Mesenchymal stem cell (in vitro differentiated cells and primary cell): ENCODE data around the gene BIK.

Source experiments
- DNase-seq: peaks from one replicate; pipeline ENCODE4 v3.0.0-alpha.2; 2013
- H2AFZ ChIP-seq: one replicate; pipeline ENCODE4 v1.6.1; 2013; ENCODE audit warnings: low read depth, mild to moderate bottlenecking, control low read depth, inconsistent platforms, low read length, moderate library complexity
- H2AK5ac ChIP-seq: 2 replicates; pipeline ENCODE4 v1.6.1; 2013; ENCODE audit warnings: low read length, moderate library complexity, mild to moderate bottlenecking, inconsistent platforms; ENCODE audit not compliant: severe bottlenecking
- H2BK120ac ChIP-seq: one replicate; pipeline ENCODE4 v1.6.1; 2013; ENCODE audit warnings: low read depth, mild to moderate bottlenecking, inconsistent platforms, low read length, moderate library complexity
- H2BK12ac ChIP-seq, 2 experiments: one replicate each; pipeline ENCODE4 v1.6.1; 2013; ENCODE audit warnings: inconsistent platforms in 2 of 2, low read length in 2 of 2, mild to moderate bottlenecking in 2 of 2, moderate library complexity in 2 of 2, control low read depth in 1 of 2
- H2BK15ac ChIP-seq: one replicate; pipeline ENCODE4 v1.6.1; 2013; ENCODE audit warnings: mild to moderate bottlenecking, low read depth, inconsistent platforms; ENCODE audit not compliant: poor library complexity, severe bottlenecking
- H2BK5ac ChIP-seq: 2 replicates; pipeline ENCODE4 v1.6.1; 2013; ENCODE audit warnings: low read depth, mild to moderate bottlenecking, low read length, control low read depth, inconsistent platforms; ENCODE audit not compliant: poor library complexity, severe bottlenecking
- H3K14ac ChIP-seq, 2 experiments: one replicate each; pipeline ENCODE4 v1.6.1; 2013; ENCODE audit warnings: inconsistent platforms in 2 of 2, low read length in 2 of 2, control low read depth in 1 of 2, mild to moderate bottlenecking in 1 of 2, moderate library complexity in 1 of 2
- H3K18ac ChIP-seq, 2 experiments: one replicate each; pipeline ENCODE4 v1.6.1; 2013; ENCODE audit warnings: inconsistent platforms in 2 of 2, low read length in 2 of 2, control low read depth in 1 of 2, low read depth in 1 of 2, mild to moderate bottlenecking in 1 of 2
- H3K23ac ChIP-seq, 2 experiments: one replicate each; pipeline ENCODE4 v1.6.1; 2013; ENCODE audit warnings: inconsistent platforms in 2 of 2, low read length in 2 of 2, mild to moderate bottlenecking in 2 of 2, moderate library complexity in 2 of 2, control low read depth in 1 of 2
- H3K27ac ChIP-seq: 2 replicates; pipeline ENCODE4 v1.5.1; 2013; ENCODE audit warnings: mild to moderate bottlenecking, moderate library complexity, low read length, control low read depth, inconsistent platforms; ENCODE audit not compliant: poor library complexity, severe bottlenecking
- H3K27me3 ChIP-seq, 2 experiments: 2 replicates each; pipeline versions ENCODE4 v1.6.1 to v1.7.0; 2013; ENCODE audit warnings: low read length in 2 of 2, mild to moderate bottlenecking in 2 of 2, moderate library complexity in 2 of 2, control low read depth in 1 of 2, inconsistent platforms in 1 of 2; ENCODE audit not compliant: control insufficient read depth in 1 of 2, insufficient read depth in 1 of 2
- H3K36me3 ChIP-seq, 2 experiments: 2 replicates each; pipeline versions ENCODE4 v1.6.1 to v1.7.0; 2013; ENCODE audit warnings: low read length in 2 of 2, control low read depth in 1 of 2, inconsistent platforms in 1 of 2, low read depth in 1 of 2, mild to moderate bottlenecking in 1 of 2; ENCODE audit not compliant: insufficient read depth in 2 of 2, control insufficient read depth in 1 of 2
- H3K4ac ChIP-seq, 2 experiments: one replicate each; pipeline ENCODE4 v1.6.1; 2013; ENCODE audit warnings: inconsistent platforms in 2 of 2, low read length in 2 of 2, mild to moderate bottlenecking in 2 of 2, moderate library complexity in 2 of 2, control low read depth in 1 of 2, low read depth in 1 of 2
- H3K4me1 ChIP-seq: 2 replicates; pipeline ENCODE4 v1.6.1; 2013; ENCODE audit warnings: low read depth, low read length, control low read depth; ENCODE audit not compliant: control insufficient read depth, insufficient read depth
- H3K4me2 ChIP-seq: 2 replicates; pipeline ENCODE4 v1.6.1; 2013; ENCODE audit warnings: low read length, mild to moderate bottlenecking, inconsistent platforms; ENCODE audit not compliant: poor library complexity, severe bottlenecking
- H3K4me3 ChIP-seq, 2 experiments: 2 replicates each; pipeline versions ENCODE4 v1.5.1 to v1.7.0; 2013; ENCODE audit warnings: low read length in 2 of 2, mild to moderate bottlenecking in 2 of 2, control low read depth in 1 of 2, low read depth in 1 of 2; ENCODE audit not compliant: insufficient read depth in 1 of 2
- H3K79me1 ChIP-seq: replicated peaks from 2 replicates; pipeline ENCODE4 v1.6.1; 2013; ENCODE audit warnings: mild to moderate bottlenecking, control low read depth, low read length, inconsistent platforms; ENCODE audit not compliant: poor library complexity, severe bottlenecking
- H3K9ac ChIP-seq: 2 replicates; pipeline ENCODE4 v1.7.0; 2013; ENCODE audit warnings: mild to moderate bottlenecking, low read length, moderate library complexity
- H3K9me3 ChIP-seq: 2 replicates; pipeline ENCODE4 v1.7.0; 2013; ENCODE audit warnings: mild to moderate bottlenecking, low read length; ENCODE audit not compliant: control insufficient read depth
- H4K8ac ChIP-seq: one replicate; pipeline ENCODE4 v1.6.1; 2013; ENCODE audit warnings: inconsistent platforms, mild to moderate bottlenecking, low read length, moderate library complexity
- H4K91ac ChIP-seq: one replicate; pipeline ENCODE4 v1.6.1; 2013; ENCODE audit warnings: mild to moderate bottlenecking, low read length, inconsistent platforms
- WGBS: methylation state at CpG from one replicate; pipeline ENCODE4 v1.1.7; 2013; ENCODE audit warnings: mixed read lengths; 5-methylcytosine and 5-hydroxymethylcytosine counted together

The BIK gene

DNA sequence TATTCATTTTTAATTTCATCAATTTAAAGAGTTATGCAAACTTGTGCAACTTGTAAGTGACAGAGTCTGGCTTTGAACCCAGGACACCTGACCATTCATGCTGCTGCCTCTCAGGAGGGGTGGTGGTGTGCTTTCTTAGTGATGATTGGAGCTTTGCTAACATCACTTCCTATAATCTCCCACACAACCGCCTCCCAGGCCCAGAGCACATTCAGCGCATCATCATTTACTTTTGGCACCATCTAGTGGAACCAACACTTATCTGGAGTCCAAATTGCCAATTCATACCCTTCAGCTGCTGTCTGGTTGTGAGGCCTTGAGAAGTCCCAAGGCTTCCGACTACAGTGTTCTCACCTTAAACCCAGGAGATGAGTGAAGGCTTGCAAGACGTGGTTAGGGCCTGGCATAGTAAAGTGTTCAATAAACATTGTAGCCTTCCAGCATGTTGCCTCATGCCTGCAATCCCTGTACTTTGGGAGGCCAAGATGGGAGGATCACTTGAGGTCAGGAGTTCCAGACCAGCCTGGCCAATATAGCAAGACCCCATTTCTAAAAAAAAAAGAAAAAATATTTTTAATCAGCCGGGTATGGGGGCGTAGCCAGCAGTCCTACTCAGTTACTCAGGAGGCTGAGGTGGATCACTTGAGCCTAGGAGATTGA, 20.3 kb upstream of the BIK start:
- Histone ChIP-seq H3K4me2 (no peak overlapping the region), H3K79me1 (peaks cover 13% of the 10 kb centered on the region), H2BK12ac (peak overlapping the region in 1 of 2 experiments; percentile 42), H3K36me3 (peaks cover 3 to 11% of the 10 kb centered on the region in 2 experiments), H2AFZ (no peak overlapping the region), H3K27ac (no peak overlapping the region), H3K4me1 (peaks cover 8% of the 10 kb centered on the region), H3K23ac (no peak overlapping the region), H2BK15ac (no peak overlapping the region), H3K18ac (no peak overlapping the region), H4K8ac (no peak overlapping the region), H3K9me3 (no peaks in the 10 kb centered on the region), H4K91ac (no peak overlapping the region), H3K4ac (no peak overlapping the region), H2AK5ac (no peak overlapping the region), H2BK5ac (no peak overlapping the region), H3K9ac (peak overlapping the region; percentile 15), H3K4me3 (peak overlapping the region in 1 of 2 experiments; percentile 93), H3K14ac (no peak overlapping the region), H2BK120ac (no peak overlapping the region), H3K27me3 (no peaks in the 10 kb centered on the region)
- peak; percentile 85 for DNase-seq
- 77% methylated on average over 6 of the region's 6 CpGs for WGBS

DNA sequence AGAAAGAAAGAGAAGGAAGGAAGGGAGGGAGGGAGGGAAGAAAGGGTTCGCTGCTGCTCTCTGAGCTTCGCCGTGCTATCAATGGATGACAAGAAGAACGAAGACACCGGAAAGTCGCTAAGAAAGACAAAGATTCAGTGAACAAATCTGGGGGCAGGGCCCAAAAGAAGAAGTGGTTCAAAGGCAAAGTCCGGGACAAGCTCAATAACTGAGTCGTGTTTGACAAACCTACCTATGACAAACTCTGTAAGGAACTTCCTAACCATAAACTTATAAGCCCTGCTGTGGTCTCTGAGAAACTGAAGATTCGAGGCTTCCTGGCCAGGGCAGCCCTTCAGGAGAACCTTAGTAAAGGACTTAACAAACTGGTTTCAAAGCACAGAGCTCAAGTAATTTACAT, 18.5 kb upstream of the BIK start:
- Histone ChIP-seq H2BK15ac (no peak overlapping the region), H3K4me2 (no peak overlapping the region), H2AK5ac (no peak overlapping the region), H3K79me1 (peaks cover 3% of the 10 kb centered on the region), H4K8ac (no peak overlapping the region), H3K9me3 (peaks cover 6% of the 10 kb centered on the region), H3K4me1 (peaks cover 8% of the 10 kb centered on the region), H2BK12ac (no peak overlapping the region), H3K27me3 (no peaks in the 10 kb centered on the region), H2BK5ac (no peak overlapping the region), H2AFZ (no peak overlapping the region), H4K91ac (no peak overlapping the region), H3K18ac (no peak overlapping the region), H3K4me3 (no peak overlapping the region), H3K23ac (no peak overlapping the region), H3K36me3 (no peaks in the 10 kb centered on the region), H3K4ac (no peak overlapping the region), H3K9ac (no peak overlapping the region), H2BK120ac (no peak overlapping the region), H3K27ac (no peak overlapping the region), H3K14ac (no peak overlapping the region)
- 87% methylated on average over 9 of the region's 9 CpGs for WGBS
- DNase-seq, result no peak

DNA sequence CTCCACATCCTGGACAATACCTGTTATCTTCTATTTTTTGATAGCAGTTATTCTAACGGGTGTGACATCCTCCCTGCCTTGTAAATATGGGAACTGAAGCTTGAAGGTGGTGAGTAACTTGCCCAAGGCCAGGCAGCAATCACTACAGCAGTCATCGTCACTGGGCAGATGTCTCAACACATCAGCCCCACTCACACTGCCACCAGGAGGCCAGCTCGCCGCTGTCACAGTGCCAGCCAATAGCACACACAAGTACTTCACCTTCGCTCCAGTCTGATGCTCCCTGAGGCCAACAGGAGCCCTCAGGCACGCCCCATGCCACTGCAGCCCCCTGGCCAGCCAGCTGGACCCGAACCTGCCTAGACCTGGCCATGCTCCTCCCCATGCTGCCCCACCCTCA, 16.5 kb upstream of the BIK start:
- H3K4me1 ChIP-seq, result peaks cover 7% of the 10 kb centered on the region
- no peaks in the 10 kb centered on the region for H3K27me3 ChIP-seq
- no peak overlapping the region for H3K18ac ChIP-seq
- H4K8ac ChIP-seq, result no peak overlapping the region
- H2AFZ ChIP-seq, result no peak overlapping the region
- no peak overlapping the region for H2AK5ac ChIP-seq
- no peak overlapping the region for H3K4me3 ChIP-seq
- H2BK120ac ChIP-seq, result no peak overlapping the region
- no peak overlapping the region for H2BK15ac ChIP-seq
- H3K27ac ChIP-seq, result no peak overlapping the region
- no peak overlapping the region for H3K4ac ChIP-seq
- 83% methylated on average over 7 of the region's 7 CpGs for WGBS
- no peak overlapping the region for H2BK5ac ChIP-seq
- peak overlapping the region in 1 of 2 experiments; percentile 9 for H3K23ac ChIP-seq
- no peak overlapping the region for H3K9ac ChIP-seq
- H4K91ac ChIP-seq, result no peak overlapping the region
- peak overlapping the region in 1 of 2 experiments; percentile 7 for H3K14ac ChIP-seq
- no peaks in the 10 kb centered on the region for H3K36me3 ChIP-seq
- no peak for DNase-seq
- H3K4me2 ChIP-seq, result no peak overlapping the region
- H3K9me3 ChIP-seq, result peaks cover 6% of the 10 kb centered on the region
- no peaks in the 10 kb centered on the region for H3K79me1 ChIP-seq
- H2BK12ac ChIP-seq, result no peak overlapping the region

DNA sequence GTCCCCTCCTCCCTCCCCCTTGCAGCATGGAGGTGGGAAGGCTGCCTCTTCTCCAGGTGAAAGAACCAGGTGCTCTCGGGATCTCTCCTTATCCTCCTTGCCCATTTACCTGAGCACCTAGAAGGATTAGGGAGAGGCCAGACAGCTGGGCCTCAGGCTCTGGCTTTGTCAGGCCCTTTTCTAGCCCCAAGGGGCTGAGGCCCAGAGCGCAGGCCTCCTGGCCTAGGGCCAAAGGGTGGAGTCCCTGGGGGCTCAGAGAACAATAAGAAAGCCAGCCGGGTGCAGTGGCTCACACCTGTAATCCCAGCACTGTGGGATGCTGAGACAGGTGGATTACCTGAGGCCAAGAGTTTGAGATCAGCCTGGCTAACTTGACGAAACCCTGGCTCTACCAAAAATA, 16.0 kb upstream of the BIK start:
- Histone ChIP-seq H3K4ac (no peak overlapping the region), H4K8ac (no peak overlapping the region), H2BK120ac (no peak overlapping the region), H3K23ac (no peak overlapping the region), H4K91ac (no peak overlapping the region), H2BK15ac (no peak overlapping the region), H3K18ac (no peak overlapping the region), H3K14ac (peak overlapping the region in 1 of 2 experiments; percentile 7), H3K36me3 (no peaks in the 10 kb centered on the region), H2BK5ac (no peak overlapping the region), H3K9me3 (peaks cover 6% of the 10 kb centered on the region), H2BK12ac (no peak overlapping the region), H2AFZ (no peak overlapping the region), H2AK5ac (no peak overlapping the region), H3K9ac (no peak overlapping the region), H3K27me3 (no peaks in the 10 kb centered on the region), H3K4me2 (no peak overlapping the region), H3K4me1 (peaks cover 6% of the 10 kb centered on the region), H3K79me1 (no peaks in the 10 kb centered on the region), H3K27ac (no peak overlapping the region), H3K4me3 (no peak overlapping the region)
- 67% methylated on average over 4 of the region's 4 CpGs for WGBS
- DNase-seq, result no peak
